Right renal pelvis (tissue), 4 donors: Measurements from ENCODE around the gene TET1. TPM values are rescaled to one million over a fixed set of nuclear protein-coding genes. Genes with fewer than 3 reads are reported as not detected.
A peak's percentile ranks its signal among the peaks of the same experiment; 100 is the strongest.
"Not testable (repeated sequence)": the region's sequence is repeated elsewhere in the genome, so short reads cannot be mapped to it uniquely, and the experiment has no call there.

ENCODE experiments used
- DNase-seq, 4 donors: peaks; one replicate each; pipeline ENCODE4 v3.0.0-alpha.2; 2013; ENCODE audit warnings: low read depth in 4 of 4, low spot score in 3 of 4, missing footprints in 1 of 4
- polyA plus RNA-seq, 4 donors: library from polyadenylated mRNA; unstranded; fragments of 120-200 nt; gene quantifications; one replicate each; pipeline ENCODE4 v1.2.1, GENCODE V29; 2013; ENCODE audit not compliant: insufficient read length in 4 of 4

TET1 gene
- polyA plus RNA-seq, 4 donors, result 9.6 to 11.5 (median 10.2) TPM

- DNase-seq, result no peak
These were observed 135.9 kb downstream of the TET1 start for GRCh38 chr10:68696018-68696417.

- DNase-seq, result no peak
These were observed 137.0 kb downstream of the TET1 start for GRCh38 chr10:68697106-68697505.

GRCh38 chr10:68700197-68700596 lies 140.1 kb downstream of the TET1 start:
- DNase-seq, result no peak

GRCh38 chr10:68705548-68705947 lies 145.4 kb downstream of the TET1 start:
- no peak for DNase-seq

GRCh38 chr10:68708987-68709386 lies 148.8 kb downstream of the TET1 start:
- not testable (repeated sequence) for DNase-seq

GRCh38 chr10:68713065-68713464 lies 152.9 kb downstream of the TET1 start:
- DNase-seq, result not testable (repeated sequence)

GRCh38 chr10:68717435-68717834 lies 157.3 kb downstream of the TET1 start:
- DNase-seq, result no peak

GRCh38 chr10:68720793-68721672 lies 160.9 kb downstream of the TET1 start, which contains the start of gene CCAR1:
TSS of gene CCAR1 (plus strand) at chr10:68721239. CDS start at chr10:68722505, 1,266 bp downstream.
- peak; percentile 97 to 98 (median 98) for DNase-seq

- DNase-seq, result peak in 3 of 4 donors; percentile 27 to 28 (median 28)
These were observed 161.7 kb downstream of the TET1 start for GRCh38 chr10:68721673-68722335.

- DNase-seq, result no peak
These were observed 164.9 kb downstream of the TET1 start for GRCh38 chr10:68725016-68725415.

- DNase-seq, result no peak
These were observed 167.0 kb downstream of the TET1 start for GRCh38 chr10:68727146-68727545.

- no peak for DNase-seq
These were observed 172.5 kb downstream of the TET1 start for GRCh38 chr10:68732651-68733050.

GRCh38 chr10:68734349-68734748 lies 174.2 kb downstream of the TET1 start:
- DNase-seq, result no peak

- DNase-seq, result no peak
These were observed 175.0 kb downstream of the TET1 start for GRCh38 chr10:68735119-68735518.

GRCh38 chr10:68735739-68736138 lies 175.6 kb downstream of the TET1 start:
- DNase-seq, result not testable (repeated sequence)

GRCh38 chr10:68740676-68741075 lies 180.5 kb downstream of the TET1 start:
- DNase-seq, result not testable (repeated sequence)

GRCh38 chr10:68742397-68742796 lies 182.3 kb downstream of the TET1 start:
- DNase-seq, result no peak

Other genes with a start within 250 kb of the TET1 start
- 100 to 1,000 TPM; 316 to 391 (median 367) TPM for gene HNRNPH3, start 228.3 kb upstream of the TET1 start, polyA plus RNA-seq
- gene PBLD, start 227.4 kb upstream of the TET1 start, polyA plus RNA-seq, result 10 to 100 TPM; 61.0 to 100.0 (median 86.7) TPM
- 10 to 100 TPM; 23.0 to 35.4 (median 26.9) TPM for gene RUFY2, start 153.1 kb upstream of the TET1 start, polyA plus RNA-seq
- 10 to 100 TPM; 11.3 to 12.7 (median 12.5) TPM for gene DNA2, start 88.4 kb upstream of the TET1 start, polyA plus RNA-seq
- 10 to 100 TPM; 15.5 to 21.2 (median 17.5) TPM for gene SLC25A16, start 32.8 kb upstream of the TET1 start, polyA plus RNA-seq
- gene CCAR1, start 160.9 kb downstream of the TET1 start, polyA plus RNA-seq, result 100 to 1,000 TPM; 135 to 194 (median 170) TPM